GM23338 (cell line): ENCODE results near the gene HTT-AS.

Experiments
- CREB1 ChIP-seq: fragments of 250-450 bp; sonication (Bioruptor Pico); IDR thresholded peaks from 2 replicates; pipeline ENCODE4 v1.5.0; 2020; ENCODE audit warnings: low read depth, mild to moderate bottlenecking, moderate library complexity
- EZH2 ChIP-seq: fragments of 200-600 bp; sonication (generic); IDR thresholded peaks from one replicate; pipeline ENCODE4 v1.8.0; 2017; ENCODE audit warnings: antibody characterized with exemption, mild to moderate bottlenecking, low read depth; ENCODE audit not compliant: unreplicated experiment
- EZH2phosphoT487 ChIP-seq: fragments of 200-600 bp; sonication (generic); IDR thresholded peaks from one replicate; pipeline ENCODE4 v1.8.1; 2018; ENCODE audit warnings: antibody characterized with exemption; ENCODE audit not compliant: unreplicated experiment
- JUNB ChIP-seq: IDR thresholded peaks from one replicate; pipeline ENCODE4 v1.6.1; 2016; ENCODE audit warnings: antibody characterized with exemption; ENCODE audit not compliant: unreplicated experiment
- NANOG ChIP-seq: IDR thresholded peaks from 2 replicates; pipeline ENCODE4 v1.6.1; 2016; ENCODE audit warnings: antibody characterized with exemption, borderline replicate concordance
- POLR2AphosphoS5 ChIP-seq: IDR thresholded peaks from 2 replicates; pipeline ENCODE4 v1.6.1; 2016; ENCODE audit warnings: antibody characterized with exemption, low read depth
- STAT1 ChIP-seq: IDR thresholded peaks from one replicate; pipeline ENCODE4 v1.6.1; 2016; ENCODE audit warnings: antibody characterized with exemption; ENCODE audit not compliant: unreplicated experiment
- ZNF114 ChIP-seq: fragments of 250-450 bp; sonication (Bioruptor Pico); IDR thresholded peaks from 2 replicates; pipeline ENCODE4 v1.5.0; 2020; ENCODE audit warnings: mild to moderate bottlenecking, moderate library complexity
- TF ChIP-seq, protein P1 (sequence below), 2 experiments: fragments of 200-600 bp in 1 of 2; sonication (generic) in 1 of 2; conservative IDR thresholded peaks; 2 replicates each; pipeline versions ENCODE4 v1.5.1 to v1.6.1; 2016 to 2017; ENCODE audit warnings: antibody characterized with exemption in 2 of 2, low read depth in 2 of 2, mild to moderate bottlenecking in 2 of 2, moderate library complexity in 1 of 2
- TF ChIP-seq, protein P2 (sequence below): IDR thresholded peaks from one replicate; pipeline ENCODE4 v1.6.1; 2018; ENCODE audit warnings: antibody characterized with exemption; ENCODE audit not compliant: unreplicated experiment
- TF ChIP-seq, protein P3 (sequence below): IDR thresholded peaks from 2 replicates; pipeline ENCODE4 v1.6.1; 2016; ENCODE audit warnings: antibody characterized with exemption

DNA sequence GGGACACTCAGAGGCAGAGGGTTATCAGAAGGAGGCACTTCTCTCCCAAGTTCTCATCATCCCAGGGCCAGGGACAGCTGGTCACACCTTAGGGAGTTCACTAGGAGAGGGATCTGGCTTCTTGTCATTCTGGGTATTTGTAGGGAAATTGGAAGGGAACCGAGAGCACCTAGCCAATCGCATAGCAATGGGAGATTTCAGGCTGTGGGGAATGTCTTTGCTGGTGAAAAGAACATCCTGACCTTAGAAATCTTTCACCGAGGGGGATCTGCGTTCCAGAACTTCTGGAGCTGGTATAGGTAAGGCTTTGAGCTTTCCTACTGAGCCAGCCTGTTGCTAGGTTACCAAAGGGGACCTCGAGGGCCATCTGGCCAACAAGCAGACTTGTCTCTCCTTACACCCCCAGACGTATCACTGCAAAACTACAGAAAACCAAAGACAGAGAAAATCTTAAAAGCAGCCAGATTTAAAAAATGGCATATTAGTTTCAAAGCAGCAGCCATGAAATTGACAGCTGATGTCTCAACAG, 6.8 kb downstream of the HTT-AS start:
- TF ChIP-seq EZH2, result no peak
- TF ChIP-seq, protein P1, sequence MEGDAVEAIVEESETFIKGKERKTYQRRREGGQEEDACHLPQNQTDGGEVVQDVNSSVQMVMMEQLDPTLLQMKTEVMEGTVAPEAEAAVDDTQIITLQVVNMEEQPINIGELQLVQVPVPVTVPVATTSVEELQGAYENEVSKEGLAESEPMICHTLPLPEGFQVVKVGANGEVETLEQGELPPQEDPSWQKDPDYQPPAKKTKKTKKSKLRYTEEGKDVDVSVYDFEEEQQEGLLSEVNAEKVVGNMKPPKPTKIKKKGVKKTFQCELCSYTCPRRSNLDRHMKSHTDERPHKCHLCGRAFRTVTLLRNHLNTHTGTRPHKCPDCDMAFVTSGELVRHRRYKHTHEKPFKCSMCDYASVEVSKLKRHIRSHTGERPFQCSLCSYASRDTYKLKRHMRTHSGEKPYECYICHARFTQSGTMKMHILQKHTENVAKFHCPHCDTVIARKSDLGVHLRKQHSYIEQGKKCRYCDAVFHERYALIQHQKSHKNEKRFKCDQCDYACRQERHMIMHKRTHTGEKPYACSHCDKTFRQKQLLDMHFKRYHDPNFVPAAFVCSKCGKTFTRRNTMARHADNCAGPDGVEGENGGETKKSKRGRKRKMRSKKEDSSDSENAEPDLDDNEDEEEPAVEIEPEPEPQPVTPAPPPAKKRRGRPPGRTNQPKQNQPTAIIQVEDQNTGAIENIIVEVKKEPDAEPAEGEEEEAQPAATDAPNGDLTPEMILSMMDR (conservative IDR thresholded peaks at IDR 0.05; ENCODE audit: low read depth in 2 of 2), result no peak
- no peak for TF ChIP-seq POLR2AphosphoS5
- no peak for TF ChIP-seq CREB1
- no peak for TF ChIP-seq NANOG
- TF ChIP-seq EZH2phosphoT487, result no peak
- TF ChIP-seq JUNB, result no peak
- TF ChIP-seq, protein P2, sequence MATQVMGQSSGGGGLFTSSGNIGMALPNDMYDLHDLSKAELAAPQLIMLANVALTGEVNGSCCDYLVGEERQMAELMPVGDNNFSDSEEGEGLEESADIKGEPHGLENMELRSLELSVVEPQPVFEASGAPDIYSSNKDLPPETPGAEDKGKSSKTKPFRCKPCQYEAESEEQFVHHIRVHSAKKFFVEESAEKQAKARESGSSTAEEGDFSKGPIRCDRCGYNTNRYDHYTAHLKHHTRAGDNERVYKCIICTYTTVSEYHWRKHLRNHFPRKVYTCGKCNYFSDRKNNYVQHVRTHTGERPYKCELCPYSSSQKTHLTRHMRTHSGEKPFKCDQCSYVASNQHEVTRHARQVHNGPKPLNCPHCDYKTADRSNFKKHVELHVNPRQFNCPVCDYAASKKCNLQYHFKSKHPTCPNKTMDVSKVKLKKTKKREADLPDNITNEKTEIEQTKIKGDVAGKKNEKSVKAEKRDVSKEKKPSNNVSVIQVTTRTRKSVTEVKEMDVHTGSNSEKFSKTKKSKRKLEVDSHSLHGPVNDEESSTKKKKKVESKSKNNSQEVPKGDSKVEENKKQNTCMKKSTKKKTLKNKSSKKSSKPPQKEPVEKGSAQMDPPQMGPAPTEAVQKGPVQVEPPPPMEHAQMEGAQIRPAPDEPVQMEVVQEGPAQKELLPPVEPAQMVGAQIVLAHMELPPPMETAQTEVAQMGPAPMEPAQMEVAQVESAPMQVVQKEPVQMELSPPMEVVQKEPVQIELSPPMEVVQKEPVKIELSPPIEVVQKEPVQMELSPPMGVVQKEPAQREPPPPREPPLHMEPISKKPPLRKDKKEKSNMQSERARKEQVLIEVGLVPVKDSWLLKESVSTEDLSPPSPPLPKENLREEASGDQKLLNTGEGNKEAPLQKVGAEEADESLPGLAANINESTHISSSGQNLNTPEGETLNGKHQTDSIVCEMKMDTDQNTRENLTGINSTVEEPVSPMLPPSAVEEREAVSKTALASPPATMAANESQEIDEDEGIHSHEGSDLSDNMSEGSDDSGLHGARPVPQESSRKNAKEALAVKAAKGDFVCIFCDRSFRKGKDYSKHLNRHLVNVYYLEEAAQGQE, result no peak
- TF ChIP-seq, protein P3, sequence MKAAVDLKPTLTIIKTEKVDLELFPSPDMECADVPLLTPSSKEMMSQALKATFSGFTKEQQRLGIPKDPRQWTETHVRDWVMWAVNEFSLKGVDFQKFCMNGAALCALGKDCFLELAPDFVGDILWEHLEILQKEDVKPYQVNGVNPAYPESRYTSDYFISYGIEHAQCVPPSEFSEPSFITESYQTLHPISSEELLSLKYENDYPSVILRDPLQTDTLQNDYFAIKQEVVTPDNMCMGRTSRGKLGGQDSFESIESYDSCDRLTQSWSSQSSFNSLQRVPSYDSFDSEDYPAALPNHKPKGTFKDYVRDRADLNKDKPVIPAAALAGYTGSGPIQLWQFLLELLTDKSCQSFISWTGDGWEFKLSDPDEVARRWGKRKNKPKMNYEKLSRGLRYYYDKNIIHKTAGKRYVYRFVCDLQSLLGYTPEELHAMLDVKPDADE, result no peak
- no peak for TF ChIP-seq STAT1
- TF ChIP-seq ZNF114, result no peak
